CD1c-positive myeloid dendritic cell (primary cell): ENCODE data around the gene SH2B3.
"Not testable (repeated sequence)": the region's sequence is repeated elsewhere in the genome, so short reads cannot be mapped to it uniquely, and the experiment has no call there.

Experiments
- DNase-seq: peaks from one replicate; pipeline ENCODE4 v3.0.0-alpha.2; 2016; ENCODE audit errors: extremely low spot score

Gene SH2B3

DNA sequence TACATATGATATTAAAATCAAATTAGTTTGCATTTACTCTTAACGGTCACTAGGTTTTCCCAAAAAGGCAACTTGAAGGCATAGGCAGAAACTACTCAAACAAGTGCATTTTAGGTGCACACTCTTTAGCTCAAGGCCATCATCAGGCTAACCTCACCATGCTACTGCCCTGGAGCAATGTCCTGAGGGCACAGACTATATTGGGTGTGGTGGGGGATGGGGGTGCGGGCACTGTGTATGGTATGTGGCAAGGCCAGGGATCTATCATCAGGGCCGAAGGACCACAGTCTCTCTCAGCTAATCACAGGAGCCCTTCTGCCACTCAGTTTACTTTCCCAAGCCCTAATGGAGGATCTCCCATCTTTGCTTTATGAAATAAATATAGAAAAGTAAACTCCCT is 51.9 kb downstream of the SH2B3 start:
- no peak for DNase-seq

DNA sequence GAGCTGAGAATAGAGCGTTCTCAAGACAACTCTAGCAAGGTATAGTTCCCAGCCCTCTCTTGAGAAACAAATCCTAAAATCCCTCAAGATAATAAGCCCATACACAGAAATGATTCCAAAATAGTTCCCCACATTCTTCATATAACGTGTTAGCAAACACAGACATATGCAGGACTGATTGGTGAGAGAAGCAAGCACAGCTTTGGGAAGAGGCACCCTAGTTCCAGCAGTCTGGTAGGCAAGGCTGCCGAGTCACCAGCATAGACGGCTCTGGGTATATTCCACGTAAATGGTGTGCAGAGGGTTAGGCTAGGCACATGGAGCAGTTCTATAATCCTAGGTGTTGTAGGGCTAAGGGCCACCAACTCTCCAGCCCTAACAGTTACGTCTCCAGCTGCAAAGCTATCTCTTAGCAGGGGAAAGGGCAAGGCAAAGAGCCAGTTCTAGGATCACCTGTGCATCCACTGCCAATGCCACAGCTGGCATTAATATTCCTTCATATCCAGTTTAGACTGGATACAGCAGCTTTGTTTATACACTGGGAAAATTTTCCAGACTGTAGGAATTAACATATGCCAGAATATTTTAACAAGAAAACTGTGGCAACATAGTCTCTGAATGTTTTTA is 52.9 kb downstream of the SH2B3 start:
- no peak for DNase-seq

DNA sequence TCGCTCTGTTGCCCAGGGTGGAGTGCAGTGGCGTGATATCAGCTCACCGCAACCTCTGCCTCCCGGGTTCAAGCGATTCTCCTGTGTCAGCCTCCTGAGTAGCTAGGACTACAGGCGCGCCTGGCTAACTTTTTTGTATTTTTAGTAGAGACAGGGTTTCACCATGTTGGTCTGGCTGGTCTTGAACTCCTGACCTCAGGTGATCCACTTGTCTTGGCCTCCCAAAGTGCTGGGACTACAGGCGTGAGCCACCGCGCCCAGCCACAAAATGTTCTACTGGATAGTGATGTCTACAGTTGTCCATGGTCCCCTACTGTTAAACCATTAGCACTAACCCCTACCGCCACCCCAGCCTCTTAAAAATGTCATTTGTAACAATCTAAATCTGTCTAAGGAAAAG is 54.4 kb downstream of the SH2B3 start:
- not testable (repeated sequence) for DNase-seq

DNA sequence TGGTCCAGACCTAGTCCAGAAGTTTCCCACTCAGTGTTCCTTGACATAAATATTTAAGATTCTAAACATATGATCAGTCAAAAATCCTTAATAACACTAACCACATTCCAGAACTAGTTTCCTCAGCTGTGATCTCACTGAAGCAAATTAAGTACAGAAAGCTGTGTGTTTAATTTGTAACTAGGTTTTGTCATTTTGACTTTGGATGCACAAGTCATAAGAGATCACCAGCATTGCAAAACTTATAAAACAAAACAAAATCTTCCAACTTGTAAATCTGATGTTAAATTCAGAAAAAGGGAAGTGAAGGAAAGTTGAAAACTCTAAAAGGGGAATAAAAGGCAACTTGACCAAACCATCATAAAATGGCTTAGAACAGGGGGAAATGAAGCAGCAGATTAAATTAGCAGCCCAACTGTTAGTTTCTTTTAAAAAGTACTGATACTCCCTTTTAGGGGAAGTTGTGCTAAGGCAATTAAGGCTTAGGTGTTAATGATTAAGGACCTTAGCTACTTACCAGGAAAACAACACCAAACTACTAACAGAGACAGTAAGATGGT is 56.6 kb downstream of the SH2B3 start:
- DNase-seq: peak; percentile 51

DNA sequence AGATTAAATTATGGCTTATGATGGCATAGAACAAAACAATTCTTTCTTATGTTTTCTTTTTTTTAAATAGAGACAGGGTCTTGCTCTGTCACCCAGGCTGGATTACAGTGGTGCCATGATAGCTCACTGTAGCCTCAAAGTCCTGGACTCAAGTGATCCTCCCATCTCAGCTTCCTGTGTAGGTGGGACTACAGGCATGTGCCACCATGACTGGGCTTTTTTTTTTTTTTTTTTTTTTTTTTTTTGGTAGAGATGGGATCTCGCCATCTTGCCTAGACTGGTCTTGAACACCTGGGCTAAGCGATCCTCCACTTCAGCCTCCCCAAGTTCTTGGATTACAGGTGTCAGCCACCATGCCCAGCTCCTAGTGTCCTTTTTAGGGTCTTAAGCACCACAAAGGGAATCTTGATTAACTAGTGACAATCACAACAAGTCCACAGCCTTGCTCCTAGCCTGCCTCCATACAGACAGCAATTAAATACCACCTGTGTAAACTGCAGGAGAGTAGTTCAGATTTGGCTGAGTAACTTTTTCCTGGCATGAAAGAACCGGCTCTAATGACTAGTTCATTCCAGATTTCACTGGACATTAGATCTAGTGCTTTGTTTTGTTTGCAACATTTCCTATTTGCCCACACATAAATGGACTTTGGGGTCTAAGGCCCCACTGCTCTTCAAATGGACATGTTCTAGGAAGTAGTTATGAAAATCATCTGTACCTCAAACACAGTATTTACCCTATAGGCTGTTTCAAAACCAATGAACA is 61.6 kb downstream of the SH2B3 start:
- DNase-seq: no peak

DNA sequence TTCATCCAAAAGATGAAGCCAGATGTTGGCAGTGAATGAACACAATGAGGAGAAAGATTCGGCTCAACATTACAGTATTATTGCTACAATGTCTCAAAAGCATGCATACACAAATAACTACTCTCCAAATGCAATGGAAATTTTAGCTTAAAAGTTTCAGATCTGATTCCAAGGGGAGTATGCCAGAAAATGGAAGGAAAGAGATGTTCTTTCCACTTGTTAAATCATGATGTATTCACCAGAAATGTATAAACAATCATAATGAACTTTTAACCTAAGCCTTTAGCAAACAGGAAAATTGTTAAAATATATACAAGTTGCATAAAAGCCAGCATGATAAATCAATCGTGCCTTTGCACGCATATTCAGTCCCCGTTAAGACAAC is 62.1 kb downstream of the SH2B3 start:
- DNase-seq: no peak

DNA sequence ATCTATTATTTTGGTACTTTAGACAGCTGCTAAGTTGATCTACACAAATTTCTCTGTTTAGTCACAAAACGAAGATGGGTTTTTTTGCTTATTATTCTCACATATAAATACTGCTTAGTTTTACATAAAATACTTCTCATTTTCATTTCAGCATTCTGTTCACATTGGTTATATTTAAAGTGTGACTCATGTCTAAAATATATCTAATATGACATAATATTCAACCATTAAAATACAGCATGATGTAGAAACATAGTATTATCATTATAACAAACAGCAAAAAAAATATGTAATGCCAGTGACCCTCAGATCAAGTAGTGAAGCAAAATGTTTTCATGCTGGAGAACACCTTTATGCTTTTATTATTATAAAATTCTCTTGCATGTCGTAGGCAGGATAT is 63.7 kb downstream of the SH2B3 start:
- no peak for DNase-seq

DNA sequence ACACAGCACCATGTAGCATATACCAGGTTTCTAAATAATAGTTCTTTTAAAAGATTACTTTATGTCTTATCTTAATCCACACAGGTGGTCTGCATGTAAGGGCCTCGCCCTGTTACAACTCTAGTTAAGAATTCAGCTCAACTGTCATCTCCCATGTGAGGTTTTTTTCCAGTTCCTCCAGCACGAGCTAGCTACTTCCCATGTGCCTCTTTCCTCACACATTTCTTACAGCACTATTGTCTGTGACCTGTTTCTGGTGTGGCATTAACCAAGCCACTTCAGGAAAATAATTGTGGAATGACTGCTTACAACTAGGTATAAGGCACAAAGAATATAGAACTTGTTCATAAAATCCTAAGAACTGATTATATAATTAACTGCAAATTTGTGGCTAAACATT is 65.5 kb downstream of the SH2B3 start:
- DNase-seq: no peak

DNA sequence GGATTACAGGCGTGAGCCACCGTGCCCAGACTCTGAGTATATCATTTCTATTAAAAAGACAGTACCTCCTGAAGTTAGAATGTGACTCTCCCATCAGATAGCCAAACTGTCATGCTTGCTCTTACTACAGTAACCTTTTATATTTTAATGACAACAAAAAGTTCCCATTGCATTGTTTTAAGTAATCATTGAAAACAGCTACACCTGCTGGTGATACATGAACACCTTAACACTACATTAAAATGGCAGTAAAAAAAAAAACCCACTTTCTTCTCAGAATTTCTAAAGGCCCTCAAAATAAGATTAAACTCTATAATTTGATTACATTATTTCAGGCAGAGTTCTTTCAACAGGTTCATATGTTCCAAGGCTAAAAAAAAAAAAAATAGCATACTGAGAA is 76.7 kb downstream of the SH2B3 start:
- no peak for DNase-seq

DNA sequence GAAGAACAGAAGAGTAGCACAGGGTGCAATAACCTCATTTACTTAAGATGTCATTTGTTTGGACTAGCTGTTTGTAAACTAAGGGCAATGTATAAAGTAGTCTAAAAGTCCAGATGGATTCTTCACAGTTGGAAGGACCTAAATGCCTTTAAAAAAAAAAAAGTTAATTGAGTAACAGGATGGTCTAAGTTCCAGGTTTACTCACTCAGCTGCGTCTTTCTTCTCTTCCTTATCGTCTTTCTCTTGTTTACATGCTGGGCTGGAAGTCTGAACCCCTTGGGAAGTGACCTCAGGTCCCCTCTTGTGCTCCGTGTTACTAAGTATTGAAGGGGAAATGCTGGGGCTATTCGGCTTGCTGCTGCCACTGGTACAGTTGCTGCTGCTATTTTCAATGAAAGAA is 82.5 kb downstream of the SH2B3 start:
- DNase-seq: no peak

DNA sequence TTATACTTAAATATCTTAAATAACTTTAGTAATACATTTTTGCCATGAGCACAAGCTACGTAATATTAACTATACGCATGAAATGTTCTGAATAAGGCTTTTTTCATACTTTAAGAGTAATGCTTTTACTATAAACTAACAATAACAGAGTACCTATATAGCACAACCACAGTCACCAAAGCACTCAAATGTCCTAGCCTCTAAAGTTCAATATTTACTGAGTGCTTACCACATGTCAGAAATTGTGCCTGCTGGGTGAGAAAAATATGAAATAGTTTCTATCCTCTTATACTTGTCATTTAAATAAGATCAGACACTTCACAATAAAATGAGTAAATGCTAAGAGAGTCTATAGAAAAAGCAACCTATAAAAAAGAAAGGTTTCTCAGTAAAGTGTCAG is 83.1 kb downstream of the SH2B3 start:
- DNase-seq: no peak

DNA sequence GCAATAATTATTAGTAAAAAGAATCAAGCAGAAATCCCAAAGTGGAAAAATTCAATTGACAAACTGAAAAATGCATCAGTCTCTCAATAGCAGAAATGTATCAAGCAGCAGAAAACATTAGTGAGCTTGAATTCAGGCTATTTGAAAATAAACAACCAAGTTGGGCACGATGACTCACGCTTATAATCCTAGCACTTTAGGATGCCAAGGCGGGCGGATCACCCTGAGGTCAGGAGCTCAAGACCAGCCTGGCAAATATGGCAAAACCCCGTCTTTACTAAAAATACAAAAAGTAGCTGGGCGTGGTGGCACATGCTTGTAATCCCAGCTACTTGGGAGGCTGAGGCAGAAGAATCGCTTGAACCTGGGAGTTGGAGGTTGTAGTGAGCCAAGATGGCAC is 87.3 kb downstream of the SH2B3 start:
- DNase-seq: not testable (repeated sequence)

DNA sequence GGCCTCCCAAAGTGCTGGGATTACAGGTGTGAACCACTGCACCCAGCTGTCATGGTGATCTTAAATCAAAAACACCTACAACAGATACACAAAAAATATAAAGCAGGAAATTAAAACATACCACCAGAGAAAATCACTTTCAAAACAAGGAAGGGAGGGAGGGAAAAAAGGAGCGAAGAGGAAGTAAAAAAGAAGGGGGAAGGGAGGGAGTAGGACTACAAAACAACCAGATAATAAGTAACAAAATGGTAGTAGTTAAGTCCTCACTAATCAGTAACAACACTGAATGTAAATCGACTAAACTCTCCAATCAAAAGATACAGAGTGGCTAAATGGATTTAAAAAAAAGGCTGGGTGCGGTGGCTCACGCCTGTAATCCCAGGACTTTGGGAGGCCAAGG is 89.0 kb downstream of the SH2B3 start:
- no peak for DNase-seq
